SIG-M5 treated with dmso at 0.1 percent for 504 hours (cell line): ENCODE data around the gene DPAGT1.

Source experiments
- DNase-seq: peaks from one replicate; lab custom pipeline; 2025; ENCODE audit not compliant: unreplicated experiment; lab: John Stamatoyannopoulos, UW

The DPAGT1 gene

DNA sequence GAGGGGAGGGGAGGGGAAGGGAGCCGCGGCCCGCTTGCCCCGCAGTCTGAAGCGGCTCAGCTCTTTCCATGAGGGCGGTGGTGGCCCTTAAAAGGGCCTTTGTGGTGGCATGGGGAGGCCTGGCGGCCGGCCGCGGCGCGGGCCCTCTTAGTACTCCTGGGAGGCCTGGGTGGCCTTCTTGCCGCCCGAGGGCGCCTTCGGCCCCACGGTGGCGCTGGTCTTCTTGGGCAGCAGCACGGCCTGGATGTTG, 6.9 kb downstream of the DPAGT1 start:
- DNase-seq: no peak

DNA sequence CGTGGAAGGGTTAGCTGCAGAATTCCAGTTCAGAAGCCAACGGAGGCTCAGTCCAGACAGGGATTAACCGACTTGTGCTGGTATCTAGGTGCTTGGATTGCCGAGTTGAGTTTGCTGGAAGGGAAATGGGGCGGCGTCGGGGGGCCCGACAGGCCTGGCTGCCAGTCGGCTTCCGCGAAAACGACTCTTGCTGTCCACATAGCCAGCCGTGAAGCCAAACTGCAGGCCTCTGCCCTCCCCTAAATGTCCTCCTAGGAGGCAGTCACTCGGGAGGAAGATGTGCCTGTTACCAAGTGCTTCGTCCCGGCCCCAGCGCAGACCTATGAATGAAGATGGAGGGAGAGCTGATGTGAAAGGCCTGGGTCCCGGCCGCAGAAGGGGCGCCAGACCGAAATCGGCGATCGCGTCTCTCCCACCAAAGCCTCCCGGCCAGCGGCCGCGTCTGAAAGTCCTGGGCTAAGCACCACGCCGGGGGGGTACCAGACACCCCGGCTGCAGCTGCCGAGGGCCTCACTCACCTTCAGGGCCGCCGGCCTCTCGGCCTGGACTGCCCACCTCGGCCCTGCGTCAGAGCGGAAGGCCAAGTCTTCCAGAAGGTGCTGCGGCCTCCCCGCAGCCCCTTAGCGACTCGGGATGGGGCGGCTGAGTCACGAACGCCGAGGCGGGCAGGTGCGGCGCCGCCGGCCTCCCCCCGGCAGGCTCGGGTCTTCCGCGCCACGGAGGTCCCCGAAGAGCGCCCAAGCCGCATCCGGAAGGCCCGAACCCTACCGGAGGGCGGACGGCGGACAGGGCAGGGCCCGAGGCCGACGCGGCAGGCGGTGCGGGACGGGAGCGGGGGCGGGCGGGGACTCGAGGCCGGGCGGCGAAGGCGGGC, 7.5 kb downstream of the DPAGT1 start:
- DNase-seq: peak; percentile 31

DNA sequence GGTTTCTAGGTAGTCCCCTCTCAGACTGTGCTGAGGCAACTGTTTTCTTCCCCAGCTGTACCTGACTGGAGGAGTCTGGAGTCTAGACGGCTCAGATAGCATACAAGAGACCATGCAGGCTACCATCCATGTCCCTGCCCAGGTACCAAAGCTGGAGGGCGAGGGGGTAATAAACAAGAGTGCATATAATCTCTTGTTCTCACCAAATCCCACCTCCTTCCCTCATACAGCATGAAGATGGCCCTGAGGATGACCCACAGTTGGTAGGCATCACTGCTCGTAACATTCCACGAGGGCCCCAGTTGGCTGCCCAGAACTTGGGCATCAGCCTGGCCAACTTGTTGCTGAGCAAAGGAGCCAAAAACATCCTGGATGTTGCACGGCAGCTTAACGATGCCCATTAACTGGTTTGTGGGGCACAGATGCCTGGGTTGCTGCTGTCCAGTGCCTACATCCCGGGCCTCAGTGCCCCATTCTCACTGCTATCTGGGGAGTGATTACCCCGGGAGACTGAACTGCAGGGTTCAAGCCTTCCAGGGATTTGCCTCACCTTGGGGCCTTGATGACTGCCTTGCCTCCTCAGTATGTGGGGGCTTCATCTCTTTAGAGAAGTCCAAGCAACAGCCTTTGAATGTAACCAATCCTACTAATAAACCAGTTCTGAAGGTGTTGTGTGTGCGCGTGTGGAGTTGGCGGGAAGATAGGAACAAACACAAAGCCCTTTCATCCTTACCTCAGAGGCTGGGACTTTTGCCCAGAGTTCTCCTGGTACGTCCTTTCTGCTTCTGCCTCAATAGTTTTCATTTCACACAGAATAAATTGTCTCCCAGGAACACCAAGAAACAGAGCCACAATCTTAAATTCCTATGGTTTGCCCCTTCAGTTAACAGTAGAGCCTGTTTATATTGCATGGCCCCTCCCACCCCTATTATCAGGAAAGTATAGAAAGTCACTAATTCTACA, 8.5 kb downstream of the DPAGT1 start:
- no peak for DNase-seq

DNA sequence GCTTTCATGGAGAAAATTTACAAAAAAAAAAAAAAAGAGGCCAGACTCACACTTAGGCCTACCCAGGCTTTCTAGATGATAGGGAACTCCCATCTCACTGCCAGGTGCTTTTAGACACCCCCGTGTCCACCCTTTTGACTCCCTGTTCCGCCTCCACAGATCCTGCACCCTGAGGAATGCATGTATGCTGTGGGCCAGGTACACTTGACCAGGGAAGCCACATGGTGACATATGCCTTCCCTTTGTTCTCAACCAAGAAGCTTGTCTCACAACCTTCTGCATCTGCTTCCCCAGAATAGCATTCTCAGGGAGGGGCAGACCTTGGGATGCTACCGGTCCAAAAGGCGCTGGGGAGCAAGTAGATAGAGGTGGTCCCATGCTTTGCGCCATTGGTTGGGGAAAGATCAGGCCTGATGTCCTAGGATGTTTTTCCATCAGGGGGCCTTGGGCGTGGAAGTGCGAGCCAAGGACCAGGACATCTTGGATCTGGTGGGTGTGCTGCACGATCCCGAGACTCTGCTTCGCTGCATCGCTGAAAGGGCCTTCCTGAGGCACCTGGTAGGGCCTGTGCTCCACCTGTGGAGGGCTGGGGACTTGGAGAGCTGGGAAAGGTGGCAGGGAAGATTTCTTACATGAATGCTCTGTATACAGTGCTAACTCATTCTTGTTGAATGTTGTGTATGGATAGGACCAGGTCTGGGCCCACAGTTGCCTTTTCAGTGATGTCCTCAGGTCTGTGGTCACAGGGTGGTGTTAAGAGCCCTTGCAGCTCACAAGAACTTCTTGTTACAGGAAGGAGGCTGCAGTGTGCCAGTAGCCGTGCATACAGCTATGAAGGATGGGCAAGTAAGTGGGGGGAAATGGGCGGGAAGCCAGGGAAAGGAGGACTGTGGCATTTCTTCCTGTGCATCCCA, 9.4 kb downstream of the DPAGT1 start:
- DNase-seq: peak; percentile 14

DNA sequence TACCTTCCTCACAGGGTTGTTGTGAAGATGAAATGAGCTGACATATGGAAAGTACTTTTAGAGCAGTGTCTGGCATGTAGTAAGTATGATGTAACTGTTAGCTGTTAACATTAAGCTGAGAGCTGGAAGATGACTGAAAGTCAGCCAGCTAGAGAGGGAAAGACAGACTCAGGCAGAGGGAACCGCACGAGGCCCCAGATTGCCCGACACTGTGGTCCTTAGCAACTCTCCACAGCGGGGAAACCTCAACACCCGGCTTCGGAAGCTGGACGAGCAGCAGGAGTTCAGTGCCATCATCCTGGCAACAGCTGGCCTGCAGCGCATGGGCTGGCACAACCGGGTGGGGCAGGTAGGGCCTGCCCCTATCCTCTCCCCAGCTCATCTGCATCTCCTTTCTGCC, 10.5 kb downstream of the DPAGT1 start:
- DNase-seq: peak; percentile 40

DNA sequence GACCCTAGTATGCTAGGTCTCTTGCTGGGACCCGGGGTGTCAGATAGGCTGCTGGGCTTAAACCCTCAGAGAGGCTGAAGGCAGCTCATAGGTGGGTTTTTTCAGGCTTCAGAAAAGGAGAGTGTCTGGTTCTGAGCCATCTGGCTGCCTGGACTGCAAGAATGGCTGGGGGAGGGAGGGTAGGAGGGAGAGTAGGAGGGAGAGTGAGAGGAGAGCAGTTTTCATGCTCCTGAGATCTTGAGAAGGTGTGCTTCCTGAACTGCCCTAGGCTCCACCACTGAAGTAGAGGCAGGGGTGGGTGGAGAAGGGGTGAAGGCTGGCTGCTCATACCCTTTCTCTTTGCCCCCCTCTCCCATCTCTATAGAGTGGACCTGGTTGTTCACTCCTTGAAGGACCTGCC, 12.3 kb downstream of the DPAGT1 start:
- no peak for DNase-seq

DNA sequence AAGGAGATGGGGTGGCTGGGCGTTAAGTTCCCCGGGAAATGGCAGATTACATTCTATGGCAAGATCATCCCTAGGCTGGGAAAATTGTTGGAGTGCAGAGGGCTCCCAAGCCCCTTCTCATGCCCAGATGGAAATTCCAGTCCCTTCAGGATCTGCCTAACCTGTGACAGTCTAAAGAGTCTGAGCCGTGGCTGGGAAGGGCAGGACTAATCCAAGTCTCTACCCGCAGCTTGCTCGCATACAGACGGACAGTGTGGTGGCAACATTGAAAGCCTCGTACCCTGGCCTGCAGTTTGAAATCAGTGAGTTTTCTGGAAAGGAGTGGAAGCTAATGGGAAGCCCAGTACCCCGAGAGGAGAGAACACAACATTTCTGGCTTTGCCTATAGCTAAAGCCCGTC, 13.2 kb downstream of the DPAGT1 start:
- no peak for DNase-seq

DNA sequence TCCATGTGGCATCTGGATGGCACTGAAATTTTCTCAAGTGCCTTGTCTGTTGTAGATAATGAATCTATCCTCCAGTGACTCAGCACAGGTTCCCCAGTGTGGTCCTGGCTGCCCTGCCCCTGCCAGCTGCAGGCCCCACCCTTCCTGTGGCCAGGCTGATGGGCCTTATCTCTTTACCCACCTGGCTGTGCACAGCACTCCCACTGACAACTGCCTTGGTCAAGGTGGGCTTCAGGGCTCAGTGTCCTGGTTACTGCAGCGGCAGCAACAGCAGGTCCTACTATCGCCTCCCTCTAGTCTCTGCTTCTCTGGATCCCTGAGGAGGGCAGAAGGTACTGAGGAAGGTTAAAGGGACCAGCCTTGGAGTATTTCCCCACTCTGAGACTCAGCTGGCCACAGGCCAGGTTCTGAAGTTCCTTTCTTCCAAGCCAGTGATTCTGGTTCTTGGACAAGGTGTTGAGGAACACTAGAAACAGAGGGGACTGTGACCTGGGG, 13.9 kb downstream of the DPAGT1 start:
- DNase-seq: no peak

DNA sequence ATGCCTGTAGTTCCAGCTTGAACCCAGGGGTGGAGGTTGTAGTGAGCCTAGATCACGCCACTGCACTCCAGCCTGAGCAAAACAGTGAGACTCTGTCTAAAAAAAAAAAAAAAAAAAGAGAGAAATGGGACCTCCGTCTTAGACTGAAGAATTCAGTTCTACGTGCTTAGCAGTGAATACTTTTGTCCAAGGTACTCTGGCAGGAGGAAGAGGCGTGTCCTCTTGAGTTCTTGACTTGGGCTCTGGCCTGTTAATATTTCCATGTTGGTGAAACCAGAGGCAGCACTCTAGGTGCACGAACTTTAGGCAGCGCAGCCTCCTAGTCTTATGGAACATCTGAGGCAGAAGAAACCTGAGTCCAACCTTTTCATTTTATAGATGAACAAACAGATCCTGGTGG, 14.5 kb downstream of the DPAGT1 start:
- DNase-seq: no peak

DNA sequence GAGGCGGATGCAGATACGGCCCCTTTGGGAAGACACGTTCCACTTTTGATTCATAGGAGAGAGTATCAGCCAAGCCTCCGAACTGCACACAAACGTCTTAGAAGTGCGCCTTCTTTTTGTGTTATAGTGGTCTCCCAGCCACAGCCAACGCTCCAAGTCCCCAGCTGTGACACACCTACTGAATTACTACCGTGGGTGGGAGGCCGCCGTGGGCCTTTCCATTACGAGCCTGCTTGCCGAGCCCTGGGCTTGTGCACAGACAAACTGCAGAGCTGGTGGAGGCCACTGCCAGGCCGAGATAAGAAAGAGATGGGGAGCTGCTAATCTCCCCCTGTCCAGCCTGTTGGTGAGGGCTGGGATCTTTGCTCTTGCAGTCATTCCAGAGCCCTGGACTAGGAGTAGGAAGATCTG, 16.2 kb downstream of the DPAGT1 start:
- no peak for DNase-seq

DNA sequence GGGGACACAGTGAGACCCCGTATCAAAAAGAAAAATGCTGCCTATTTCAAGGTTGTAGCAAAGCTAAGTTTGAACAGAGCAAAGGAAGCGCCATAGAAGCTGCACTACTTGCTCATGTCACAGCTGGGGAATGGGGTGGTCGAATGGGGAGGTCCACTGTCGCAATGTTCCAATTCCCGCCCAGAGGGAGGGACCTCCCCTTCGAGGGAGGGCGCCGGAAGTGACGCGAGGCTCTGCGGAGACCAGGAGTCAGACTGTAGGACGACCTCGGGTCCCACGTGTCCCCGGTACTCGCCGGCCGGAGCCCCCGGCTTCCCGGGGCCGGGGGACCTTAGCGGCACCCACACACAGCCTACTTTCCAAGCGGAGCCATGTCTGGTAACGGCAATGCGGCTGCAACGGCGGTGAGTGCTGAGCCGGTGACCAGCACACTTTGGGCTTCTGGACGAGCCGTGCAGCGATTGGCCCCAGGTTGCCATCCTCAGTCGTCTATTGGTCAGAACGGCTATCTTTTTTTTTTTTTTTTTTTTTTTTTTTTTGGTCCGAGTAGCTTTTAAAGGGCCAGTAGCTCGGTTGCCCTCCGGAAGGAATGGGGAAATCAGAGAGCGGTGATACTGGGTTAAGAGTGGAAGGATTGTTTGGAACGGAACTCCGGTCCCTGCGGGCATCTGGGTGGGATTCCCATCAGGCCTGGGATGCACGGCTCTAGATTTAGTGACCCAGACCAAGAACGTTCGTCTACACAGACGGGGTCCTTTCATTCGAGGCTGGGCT, 16.8 kb downstream of the DPAGT1 start, which contains the start of gene HMBS:
HMBS (plus strand) TSS at position 219 of the 774 bp plus-strand sequence; CDS start at position 372, 153 bp downstream.
- DNase-seq: peak; percentile 93

DNA sequence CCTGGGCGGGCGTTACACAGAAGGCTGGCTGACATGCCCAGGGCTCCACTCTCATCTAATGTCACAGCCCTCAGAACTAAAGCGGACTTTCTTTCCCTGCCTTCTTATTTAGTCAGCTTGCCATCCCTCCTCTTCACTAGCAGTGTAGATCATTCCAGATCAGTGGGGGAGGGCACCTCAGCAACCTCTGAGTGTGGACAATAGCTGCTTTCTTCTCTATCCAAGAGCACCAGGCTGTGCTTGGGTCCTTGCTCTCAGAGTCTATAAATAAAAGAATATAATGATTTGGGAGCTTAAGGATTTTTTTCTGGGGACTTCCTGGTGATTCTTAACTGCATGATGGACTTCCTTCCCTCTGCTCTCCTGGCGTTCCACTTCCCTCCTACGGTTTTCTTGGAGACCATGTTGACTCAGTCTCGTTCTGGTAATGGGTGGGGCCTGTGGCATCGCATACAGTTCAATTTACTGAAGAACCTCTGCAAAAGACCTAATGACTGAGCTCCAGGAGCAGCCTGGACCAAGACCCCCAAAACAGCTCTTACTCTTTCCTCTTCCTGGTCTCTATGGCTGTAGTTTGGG, 19.9 kb downstream of the DPAGT1 start:
- DNase-seq: no peak

DNA sequence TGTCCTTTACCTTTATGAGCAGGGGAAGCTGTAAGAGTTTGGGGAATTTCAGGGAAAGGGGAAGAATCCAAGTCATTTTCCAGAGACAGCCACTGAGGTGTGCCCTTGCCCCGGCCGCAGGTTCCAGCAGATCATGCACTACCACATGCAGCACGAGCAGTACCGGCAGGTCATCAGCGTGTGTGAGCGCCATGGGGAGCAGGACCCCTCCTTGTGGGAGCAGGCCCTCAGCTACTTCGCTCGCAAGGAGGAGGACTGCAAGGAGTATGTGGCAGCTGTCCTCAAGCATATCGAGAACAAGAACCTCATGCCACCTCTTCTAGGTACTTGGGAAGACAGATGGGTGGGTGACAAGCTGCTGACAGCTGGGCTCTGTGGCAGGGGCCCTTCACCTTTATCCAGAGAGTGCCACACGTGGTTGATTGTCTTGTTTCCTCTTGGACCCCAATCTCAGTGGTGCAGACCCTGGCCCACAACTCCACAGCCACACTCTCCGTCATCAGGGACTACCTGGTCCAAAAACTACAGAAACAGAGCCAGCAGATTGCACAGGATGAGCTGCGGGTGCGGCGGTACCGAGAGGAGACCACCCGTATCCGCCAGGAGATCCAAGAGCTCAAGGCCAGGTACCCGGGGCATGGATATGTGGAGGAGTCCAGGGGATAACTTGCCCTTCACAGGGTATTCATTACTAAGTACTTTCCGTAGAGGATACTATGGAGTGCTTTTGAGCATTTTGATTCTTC, 22.8 kb downstream of the DPAGT1 start:
- no peak for DNase-seq

DNA sequence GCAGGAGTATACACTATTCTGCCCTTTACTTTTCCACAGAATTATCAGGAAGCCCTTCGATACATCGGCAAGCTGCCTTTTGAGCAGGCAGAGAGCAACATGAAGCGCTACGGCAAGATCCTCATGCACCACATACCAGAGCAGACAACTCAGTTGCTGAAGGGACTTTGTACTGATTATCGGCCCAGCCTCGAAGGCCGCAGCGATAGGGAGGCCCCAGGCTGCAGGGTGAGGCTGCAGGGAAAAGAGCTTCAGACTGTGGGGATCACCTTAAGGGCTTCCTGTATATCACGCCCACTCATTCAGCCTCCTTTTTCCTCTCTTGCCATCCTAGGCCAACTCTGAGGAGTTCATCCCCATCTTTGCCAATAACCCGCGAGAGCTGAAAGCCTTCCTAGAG, 23.8 kb downstream of the DPAGT1 start:
- no peak for DNase-seq

DNA sequence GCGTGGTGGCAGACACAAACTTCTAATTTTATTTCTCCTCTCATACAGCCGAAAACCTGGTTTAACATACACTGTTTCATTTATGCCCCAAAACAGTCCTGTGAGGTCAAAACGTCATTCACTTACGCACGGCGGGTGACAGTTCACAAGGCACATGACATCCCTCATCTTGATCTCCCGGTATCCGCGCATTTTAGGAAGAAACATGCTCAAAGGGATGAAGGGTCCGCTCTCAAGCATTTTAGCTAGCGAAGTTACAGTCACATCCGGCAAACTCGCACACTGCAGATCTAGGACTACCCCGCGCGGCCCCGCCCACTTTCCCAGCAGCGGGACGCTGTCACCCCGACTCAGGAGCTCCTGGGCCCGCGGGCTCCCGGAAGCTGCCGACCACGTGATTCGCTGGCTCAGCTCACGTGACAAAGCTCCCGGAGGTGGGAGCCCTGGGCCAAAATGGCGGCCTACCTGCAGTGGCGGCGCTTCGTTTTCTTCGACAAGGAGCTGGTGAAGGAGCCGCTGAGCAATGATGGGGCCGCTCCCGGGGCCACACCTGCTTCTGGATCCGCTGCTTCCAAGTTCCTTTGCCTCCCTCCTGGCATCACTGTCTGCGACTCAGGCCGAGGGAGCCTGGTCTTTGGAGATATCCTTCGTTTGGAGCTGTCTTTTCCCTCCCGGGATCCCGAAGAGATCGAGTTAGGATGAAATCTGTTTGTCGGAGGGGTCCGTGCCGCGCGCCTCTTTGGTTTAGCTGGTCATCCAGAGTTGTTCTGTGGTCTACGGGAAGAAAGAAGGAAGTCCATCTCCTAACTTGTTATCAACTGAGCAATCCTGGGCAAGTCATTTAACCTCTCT, 34.1 kb downstream of the DPAGT1 start, which contains the start of gene VPS11:
VPS11 (plus strand) TSS at position 448 of the 852 bp plus-strand sequence; CDS start at position 454, 6 bp downstream.
- DNase-seq: peak; percentile 97

DNA sequence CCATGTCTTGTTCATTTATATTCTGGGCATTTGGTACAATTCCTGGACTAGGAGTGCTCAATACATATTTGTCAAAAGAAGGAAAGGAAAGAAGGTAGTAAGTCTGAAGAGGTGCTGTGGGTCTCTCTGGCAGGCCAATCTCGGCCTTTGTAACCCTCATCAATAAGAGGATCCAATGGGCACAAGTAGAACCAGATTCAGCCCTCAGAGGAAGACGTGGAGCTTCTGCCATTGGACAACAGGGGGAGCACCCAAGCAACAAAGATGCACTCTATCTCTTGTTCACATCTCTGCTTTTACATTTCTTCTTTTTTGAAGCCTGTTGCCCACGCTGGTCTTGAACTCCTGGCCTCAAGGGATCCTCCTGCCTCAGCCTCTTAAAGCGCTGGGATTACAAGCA, 36.3 kb downstream of the DPAGT1 start:
- peak; percentile 51 for DNase-seq

DNA sequence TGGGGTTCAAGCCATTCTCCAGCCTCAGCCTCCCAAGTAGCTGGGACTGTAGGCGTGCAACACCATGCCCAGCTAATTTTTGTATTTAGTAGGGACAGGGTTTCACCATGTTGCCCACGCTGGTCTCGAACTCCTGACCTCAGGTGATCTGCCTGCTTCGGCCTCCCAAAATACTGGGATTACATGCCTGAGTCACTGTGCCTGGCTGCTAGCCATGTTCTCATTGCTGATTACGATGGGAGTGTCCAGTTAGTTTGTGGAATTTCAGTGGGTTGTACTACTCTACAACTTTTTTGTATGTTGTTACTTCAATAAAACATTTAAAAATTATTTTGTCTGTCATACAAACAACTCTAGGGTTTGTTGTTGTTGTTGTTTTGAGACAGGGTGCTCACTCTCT, 38.9 kb downstream of the DPAGT1 start:
- no peak for DNase-seq

DNA sequence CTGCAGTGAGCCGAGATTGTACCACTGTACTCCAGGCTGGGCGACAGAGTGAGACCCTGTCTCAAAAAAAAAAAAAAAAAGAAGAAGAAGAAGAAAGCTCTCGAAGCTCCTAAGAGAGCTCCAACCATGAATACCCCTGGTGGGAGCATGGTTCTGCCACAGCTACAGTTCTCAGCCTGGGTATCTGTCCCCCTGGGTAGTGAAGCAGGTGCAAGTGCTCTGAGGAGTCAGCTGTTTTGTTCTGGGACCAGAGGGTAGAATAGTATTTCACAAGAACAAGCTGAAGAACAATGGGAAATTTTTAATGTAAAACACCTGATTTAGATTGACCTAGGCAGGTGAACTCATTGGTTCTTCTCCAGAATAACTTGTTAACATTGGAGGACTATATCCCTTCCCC, 40.4 kb downstream of the DPAGT1 start:
- DNase-seq: no peak
